CD8-positive, alpha-beta memory T cell (primary cell): ENCODE results near the gene BAG5. TPM values are rescaled to one million over a fixed set of nuclear protein-coding genes. Genes with fewer than 3 reads are reported as not detected.
A peak's percentile ranks its signal among the peaks of the same experiment; 100 is the strongest.
"Not testable (repeated sequence)": the region's sequence is repeated elsewhere in the genome, so short reads cannot be mapped to it uniquely, and the experiment has no call there.

Experiments used
- CTCF ChIA-PET: fragments of 350-600 bp; sonication (Branson Sonifier 250); formaldehyde crosslinking; loops from one replicate; lab custom pipeline; 2021; ENCODE audit warnings: antibody characterized with exemption; lab: Charles Lee
- POLR2A ChIA-PET: fragments of 350-600 bp; sonication (Branson Sonifier 250); formaldehyde crosslinking; loops from one replicate; lab custom pipeline; 2021; ENCODE audit warnings: antibody characterized with exemption; lab: Charles Lee
- DNase-seq, 5 donors: peaks; one replicate each; pipeline versions ENCODE4 v3.0.0 to v3.0.0-alpha.2; 2020 to 2022; ENCODE audit warnings: mixed read lengths in 1 of 5
- H3K27ac ChIP-seq: one replicate; pipeline ENCODE4 v1.7.0; 2013; ENCODE audit warnings: low read depth, mild to moderate bottlenecking, low read length, moderate library complexity
- H3K27me3 ChIP-seq: 2 replicates; pipeline ENCODE4 v1.7.0; 2013; ENCODE audit warnings: low read length, mild to moderate bottlenecking; ENCODE audit not compliant: insufficient read depth, poor library complexity, severe bottlenecking
- H3K36me3 ChIP-seq: 2 replicates; pipeline ENCODE4 v1.7.0; 2013; ENCODE audit warnings: mild to moderate bottlenecking, low read length, moderate library complexity; ENCODE audit not compliant: insufficient read depth
- H3K4me1 ChIP-seq: 2 replicates; pipeline ENCODE4 v1.7.0; 2013; ENCODE audit warnings: mild to moderate bottlenecking, low read length, moderate library complexity; ENCODE audit not compliant: insufficient read depth
- H3K4me3 ChIP-seq: 2 replicates; pipeline ENCODE4 v1.7.0; 2013; ENCODE audit warnings: mild to moderate bottlenecking, low read length
- H3K9me3 ChIP-seq: 2 replicates; pipeline ENCODE4 v1.7.0; 2013; ENCODE audit warnings: mild to moderate bottlenecking, low read length
- H3K27ac Mint-ChIP-seq, 8 donors: one replicate each; pipeline ENCODE4 v1.8.0; 2020 to 2021; ENCODE audit warnings: mixed read lengths in 8 of 8, mild to moderate bottlenecking in 6 of 8, inconsistent platforms in 3 of 8, moderate library complexity in 3 of 8
- H3K27me3 Mint-ChIP-seq, 2 donors: one replicate each; pipeline ENCODE4 v1.8.0; 2020 to 2021; ENCODE audit warnings: mixed read lengths in 2 of 2, mild to moderate bottlenecking in 1 of 2, moderate library complexity in 1 of 2
- H3K36me3 Mint-ChIP-seq, 3 donors: one replicate each; pipeline ENCODE4 v1.8.0; 2020 to 2021; ENCODE audit warnings: mixed read lengths in 3 of 3, inconsistent platforms in 1 of 3, mild to moderate bottlenecking in 1 of 3
- H3K4me1 Mint-ChIP-seq, 3 donors: one replicate each; pipeline ENCODE4 v1.8.0; 2020 to 2021; ENCODE audit warnings: mixed read lengths in 3 of 3, inconsistent platforms in 1 of 3, mild to moderate bottlenecking in 1 of 3
- H3K4me3 Mint-ChIP-seq, 7 donors: one replicate each; pipeline ENCODE4 v1.8.0; 2020 to 2021; ENCODE audit warnings: mixed read lengths in 7 of 7, mild to moderate bottlenecking in 6 of 7, moderate library complexity in 4 of 7, inconsistent platforms in 2 of 7
- H3K9me3 Mint-ChIP-seq, 5 donors: one replicate each; pipeline ENCODE4 v1.8.0; 2020 to 2022; ENCODE audit warnings: mixed read lengths in 5 of 5, mild to moderate bottlenecking in 3 of 5, moderate library complexity in 2 of 5, inconsistent platforms in 1 of 5
- polyA plus RNA-seq: library from polyadenylated mRNA; unstranded; fragments of 300-500 nt; fragmentation: Illumina TruSeq; gene quantifications from one replicate; pipeline ENCODE4 v1.2.3, GENCODE V29; 2021
- total RNA-seq, 2 experiments: library from RNA; stranded (reverse); gene quantifications; one replicate each; pipeline ENCODE4 v1.2.3, GENCODE V29; 2021

BAG5 gene
- total RNA-seq (10 to 100 TPM; 35.9 to 38.1 TPM), polyA plus RNA-seq (40.7 TPM)

GRCh38 chr14:103562429-103563225, at the start of gene BAG5, which contains the start of gene COA8:
TSS of gene BAG5 (minus strand) at chr14:103562657. CDS start at chr14:103561164, 1,493 bp downstream.
TSS of gene COA8 (plus strand) at chr14:103562960. CDS start at chr14:103563002, 42 bp downstream.
- peaks cover 0 to 46% (median 4%) of the 10 kb centered on the region in 3 donors for H3K36me3 Mint-ChIP-seq
- H3K9me3 ChIP-seq: no peaks in the 10 kb centered on the region
- H3K27ac ChIP-seq: peak within 1 kb of the TSS; percentile 79
- H3K4me3 ChIP-seq: peak within 1 kb of the TSS; percentile 73
- peaks cover 41% of the 10 kb centered on the region for H3K4me1 ChIP-seq
- POLR2A ChIA-PET: interaction anchor here (0.6 to 1.6 kb wide), 6 partner anchors 33 to 229 kb away, joined by 3 to 8 read pairs (median 6); partner anchors contain the start of genes EIF5, KLC1 and TRMT61A
- H3K4me3 Mint-ChIP-seq: peak within 1 kb of the TSS; percentile 85 to 96 (median 93)
- H3K27me3 ChIP-seq: no peaks in the 10 kb centered on the region
- H3K4me1 Mint-ChIP-seq: peaks cover 50 to 74% (median 65%) of the 10 kb centered on the region in 3 donors
- DNase-seq: peak; percentile 79 to 91 (median 87)
- H3K36me3 ChIP-seq: peaks cover 20% of the 10 kb centered on the region
- H3K9me3 Mint-ChIP-seq: no peaks in the 10 kb centered on the region
- CTCF ChIA-PET: interaction anchor here (1.0 to 1.1 kb wide), 3 partner anchors 9 to 169 kb away, joined by 3 to 4 read pairs (median 3); no protein-coding TSS in a partner anchor
- H3K27ac Mint-ChIP-seq: peak within 1 kb of the TSS; percentile 75 to 96 (median 93)
- no peaks in the 10 kb centered on the region for H3K27me3 Mint-ChIP-seq

- ChIA-PET CTCF (no interaction called here), POLR2A (no interaction called here)
- Mint-ChIP-seq H3K9me3 (peaks cover 4 to 19% (median 12%) of the 10 kb centered on the region in 5 donors), H3K4me3 (no peak overlapping the region), H3K4me1 (peaks cover 18 to 21% (median 21%) of the 10 kb centered on the region in 3 donors), H3K36me3 (peaks cover 0 to 9% (median 0%) of the 10 kb centered on the region in 3 donors), H3K27me3 (peaks cover 10 to 20% of the 10 kb centered on the region in 2 donors), H3K27ac (peak overlapping the region in 1 of 8 donors; percentile 73)
- H3K4me1 ChIP-seq: peaks cover 20% of the 10 kb centered on the region
- no peaks in the 10 kb centered on the region for H3K9me3 ChIP-seq
- H3K4me3 ChIP-seq: no peak overlapping the region
- no peak overlapping the region for H3K27ac ChIP-seq
- DNase-seq: no peak
- H3K27me3 ChIP-seq: peaks cover 5% of the 10 kb centered on the region
- H3K36me3 ChIP-seq: no peaks in the 10 kb centered on the region
Measured at GRCh38 chr14:103611215-103611614, 48.8 kb upstream of the BAG5 start.

- peaks cover 10 to 20% of the 10 kb centered on the region in 2 donors for H3K27me3 Mint-ChIP-seq
- H3K27me3 ChIP-seq, H3K27ac Mint-ChIP-seq, H3K36me3 Mint-ChIP-seq, CTCF ChIA-PET, H3K9me3 ChIP-seq, H3K4me3 Mint-ChIP-seq, H3K27ac ChIP-seq, H3K4me3 ChIP-seq, DNase-seq, H3K36me3 ChIP-seq, POLR2A ChIA-PET: not testable (repeated sequence)
- H3K4me1 Mint-ChIP-seq: peaks cover 18 to 25% (median 21%) of the 10 kb centered on the region in 3 donors
- peaks cover 20% of the 10 kb centered on the region for H3K4me1 ChIP-seq
- peaks cover 4 to 19% (median 12%) of the 10 kb centered on the region in 5 donors for H3K9me3 Mint-ChIP-seq
Measured at GRCh38 chr14:103609081-103609480, 46.6 kb upstream of the BAG5 start.

GRCh38 chr14:103607822-103608221, 45.4 kb upstream of the BAG5 start:
- peak overlapping the region; percentile 72 to 97 (median 79) for H3K4me3 Mint-ChIP-seq
- Histone ChIP-seq H3K27me3 (peaks cover 5% of the 10 kb centered on the region), H3K9me3 (no peaks in the 10 kb centered on the region), H3K4me1 (peaks cover 20% of the 10 kb centered on the region), H3K4me3 (peak overlapping the region; percentile 36), H3K36me3 (no peaks in the 10 kb centered on the region), H3K27ac (no peak overlapping the region)
- no peak for DNase-seq
- peaks cover 18 to 25% (median 21%) of the 10 kb centered on the region in 3 donors for H3K4me1 Mint-ChIP-seq
- peaks cover 0 to 9% (median 0%) of the 10 kb centered on the region in 3 donors for H3K36me3 Mint-ChIP-seq
- H3K27ac Mint-ChIP-seq: peak overlapping the region in 6 of 8 donors; percentile 21 to 80 (median 74)
- ChIA-PET POLR2A (interaction anchor here (0.6 to 0.7 kb wide), 2 partner anchors 20 to 107 kb away, joined by 3 read pairs; partner anchors contain the start of gene XRCC3), CTCF (interaction anchor here (1.0 to 1.3 kb wide), 4 partner anchors 16 to 43 kb away, joined by 3 to 4 read pairs (median 3); no protein-coding TSS in a partner anchor)
- H3K9me3 Mint-ChIP-seq: peaks cover 4 to 19% (median 12%) of the 10 kb centered on the region in 5 donors
- H3K27me3 Mint-ChIP-seq: peaks cover 10 to 19% of the 10 kb centered on the region in 2 donors

- Histone ChIP-seq H3K4me3 (peak overlapping the region; percentile 36), H3K36me3 (no peaks in the 10 kb centered on the region), H3K9me3 (no peaks in the 10 kb centered on the region), H3K27me3 (peaks cover 5% of the 10 kb centered on the region), H3K27ac (no peak overlapping the region), H3K4me1 (peaks cover 20% of the 10 kb centered on the region)
- H3K4me3 Mint-ChIP-seq: peak overlapping the region; percentile 72 to 97 (median 79)
- DNase-seq: peak; percentile 42 to 72 (median 60)
- peaks cover 0 to 9% (median 0%) of the 10 kb centered on the region in 3 donors for H3K36me3 Mint-ChIP-seq
- ChIA-PET CTCF (interaction anchor here (1.0 to 1.3 kb wide), 4 partner anchors 17 to 44 kb away, joined by 3 to 4 read pairs (median 3); no protein-coding TSS in a partner anchor), POLR2A (interaction anchor here (0.6 to 1.0 kb wide), 3 partner anchors 21 to 108 kb away, joined by 3 to 4 read pairs (median 3); partner anchors contain the start of gene XRCC3)
- peaks cover 10 to 17% of the 10 kb centered on the region in 2 donors for H3K27me3 Mint-ChIP-seq
- peak overlapping the region in 7 of 8 donors; percentile 21 to 93 (median 75) for H3K27ac Mint-ChIP-seq
- peaks cover 4 to 16% (median 12%) of the 10 kb centered on the region in 5 donors for H3K9me3 Mint-ChIP-seq
- peaks cover 18 to 25% (median 21%) of the 10 kb centered on the region in 3 donors for H3K4me1 Mint-ChIP-seq
Measured at GRCh38 chr14:103606963-103607668, 44.7 kb upstream of the BAG5 start.

GRCh38 chr14:103604620-103605019, 42.2 kb upstream of the BAG5 start:
- Histone ChIP-seq H3K9me3 (no peaks in the 10 kb centered on the region), H3K27me3 (peaks cover 5% of the 10 kb centered on the region), H3K27ac (no peak overlapping the region), H3K4me3 (no peak overlapping the region), H3K36me3 (no peaks in the 10 kb centered on the region), H3K4me1 (peaks cover 20% of the 10 kb centered on the region)
- Mint-ChIP-seq H3K27ac (no peak overlapping the region), H3K27me3 (peaks cover 3 to 10% of the 10 kb centered on the region in 2 donors), H3K36me3 (no peaks in the 10 kb centered on the region), H3K4me1 (peaks cover 18 to 25% (median 21%) of the 10 kb centered on the region in 3 donors), H3K4me3 (no peak overlapping the region), H3K9me3 (no peaks in the 10 kb centered on the region)
- CTCF ChIA-PET: interaction anchor here (1.1 kb wide), 1 partner anchor 25 kb away, joined by 3 read pairs; no protein-coding TSS in a partner anchor
- POLR2A ChIA-PET: no interaction called here
- no peak for DNase-seq

- Histone ChIP-seq H3K9me3 (no peaks in the 10 kb centered on the region), H3K27ac (no peak overlapping the region), H3K36me3 (no peaks in the 10 kb centered on the region), H3K4me3 (no peak overlapping the region), H3K27me3 (no peaks in the 10 kb centered on the region), H3K4me1 (no peaks in the 10 kb centered on the region)
- ChIA-PET POLR2A (no interaction called here), CTCF (no interaction called here)
- no peak overlapping the region for H3K27ac Mint-ChIP-seq
- DNase-seq: no peak
- no peaks in the 10 kb centered on the region for H3K36me3 Mint-ChIP-seq
- H3K27me3 Mint-ChIP-seq: no peaks in the 10 kb centered on the region
- H3K4me1 Mint-ChIP-seq: peaks cover 0 to 4% (median 0%) of the 10 kb centered on the region in 3 donors
- no peak overlapping the region for H3K4me3 Mint-ChIP-seq
- H3K9me3 Mint-ChIP-seq: no peaks in the 10 kb centered on the region
Measured at GRCh38 chr14:103600503-103600902, 38.0 kb upstream of the BAG5 start.
